HG03045 (cell line): ENCODE data around the gene TPM1.
A peak's percentile ranks its signal among the peaks of the same experiment; 100 is the strongest.

Experiments used
- ATAC-seq: cut with Tn5 transposase; IDR thresholded peaks from one replicate; pipeline ENCODE4 v1.9.1; 2021; ENCODE audit warnings: mild to moderate bottlenecking, moderate library complexity; ENCODE audit not compliant: unreplicated experiment

TPM1 gene

GRCh38 chr15:63040954-63041353 is 1.6 kb upstream of the TPM1 start:
- ATAC-seq = no peak

GRCh38 chr15:63041402-63041973 is 1.1 kb upstream of the TPM1 start:
- no peak for ATAC-seq

- ATAC-seq = no peak
Measured at GRCh38 chr15:63042877-63043334, 359 bp downstream of the TPM1 start.

GRCh38 chr15:63043335-63044076 is 959 bp downstream of the TPM1 start:
- ATAC-seq = no peak

- no peak for ATAC-seq
Measured at GRCh38 chr15:63044077-63044644, 1.6 kb downstream of the TPM1 start.

- ATAC-seq = no peak
Measured at GRCh38 chr15:63044645-63045464, 2.3 kb downstream of the TPM1 start.

GRCh38 chr15:63045465-63045840 is 2.9 kb downstream of the TPM1 start:
- ATAC-seq = no peak

GRCh38 chr15:63045879-63046278 is 3.3 kb downstream of the TPM1 start:
- ATAC-seq = no peak

- ATAC-seq = no peak
Measured at GRCh38 chr15:63046917-63047760, 4.6 kb downstream of the TPM1 start.

- ATAC-seq = no peak
Measured at GRCh38 chr15:63047792-63048114, 5.2 kb downstream of the TPM1 start.

- peak; percentile 82 for ATAC-seq
Measured at GRCh38 chr15:63048115-63048775, 5.7 kb downstream of the TPM1 start.

GRCh38 chr15:63048776-63049665 is 6.5 kb downstream of the TPM1 start:
- ATAC-seq = peak; percentile 41

GRCh38 chr15:63049783-63050371 is 7.3 kb downstream of the TPM1 start:
- no peak for ATAC-seq

- no peak for ATAC-seq
Measured at GRCh38 chr15:63050731-63051155, 8.2 kb downstream of the TPM1 start.

GRCh38 chr15:63051156-63052066 is 8.9 kb downstream of the TPM1 start:
- ATAC-seq = no peak

GRCh38 chr15:63052077-63052841 is 9.7 kb downstream of the TPM1 start:
- ATAC-seq = no peak
